Activated CD4-positive, alpha-beta T cell treated with anti-CD3 and anti-CD28 coated beads for 1 hour (primary cell): ENCODE data around the gene LMNA.

Source experiments
- DNase-seq: peaks from one replicate; pipeline ENCODE4 v3.0.0-alpha.2; 2020

Gene LMNA

GRCh38 chr1:156144742-156145141 lies 30.2 kb downstream of the LMNA start:
- DNase-seq = no peak

GRCh38 chr1:156145650-156146019 lies 31.1 kb downstream of the LMNA start:
- DNase-seq = no peak

- DNase-seq = no peak
Observed at GRCh38 chr1:156146020-156146768, 31.7 kb downstream of the LMNA start.

GRCh38 chr1:156146769-156147405 lies 32.4 kb downstream of the LMNA start:
- DNase-seq = no peak

GRCh38 chr1:156148216-156148615 lies 33.7 kb downstream of the LMNA start:
- DNase-seq = no peak

GRCh38 chr1:156149374-156150332 lies 35.1 kb downstream of the LMNA start:
- no peak for DNase-seq

GRCh38 chr1:156150333-156151011 lies 36.0 kb downstream of the LMNA start:
- no peak for DNase-seq

- no peak for DNase-seq
Observed at GRCh38 chr1:156151093-156151688, 36.7 kb downstream of the LMNA start.

GRCh38 chr1:156152628-156153027 lies 38.1 kb downstream of the LMNA start:
- no peak for DNase-seq

GRCh38 chr1:156153362-156153761 lies 38.9 kb downstream of the LMNA start, which contains the start of gene SEMA4A:
Gene SEMA4A (plus strand): TSS chr1:156153585. CDS start chr1:156154579, 994 bp downstream.
- DNase-seq = no peak

- DNase-seq = no peak
Observed at GRCh38 chr1:156154317-156154749, 39.8 kb downstream of the LMNA start.

- DNase-seq = no peak
Observed at GRCh38 chr1:156155756-156156510, 41.4 kb downstream of the LMNA start.

GRCh38 chr1:156157506-156157905 lies 43.0 kb downstream of the LMNA start:
- DNase-seq = no peak

GRCh38 chr1:156157966-156158365 lies 43.5 kb downstream of the LMNA start:
- no peak for DNase-seq

- DNase-seq = no peak
Observed at GRCh38 chr1:156160000-156160742, 45.7 kb downstream of the LMNA start.

GRCh38 chr1:156160743-156161171 lies 46.2 kb downstream of the LMNA start:
- DNase-seq = peak; percentile 34

- no peak for DNase-seq
Observed at GRCh38 chr1:156162430-156163037, 48.0 kb downstream of the LMNA start.

GRCh38 chr1:156163712-156164111 lies 49.2 kb downstream of the LMNA start:
- DNase-seq = no peak

- no peak for DNase-seq
Observed at GRCh38 chr1:156164125-156164831, 49.8 kb downstream of the LMNA start.

GRCh38 chr1:156165083-156165482 lies 50.6 kb downstream of the LMNA start:
- DNase-seq = no peak
